ENCODE measurements around the gene LRMDA.

The LRMDA gene

DNA sequence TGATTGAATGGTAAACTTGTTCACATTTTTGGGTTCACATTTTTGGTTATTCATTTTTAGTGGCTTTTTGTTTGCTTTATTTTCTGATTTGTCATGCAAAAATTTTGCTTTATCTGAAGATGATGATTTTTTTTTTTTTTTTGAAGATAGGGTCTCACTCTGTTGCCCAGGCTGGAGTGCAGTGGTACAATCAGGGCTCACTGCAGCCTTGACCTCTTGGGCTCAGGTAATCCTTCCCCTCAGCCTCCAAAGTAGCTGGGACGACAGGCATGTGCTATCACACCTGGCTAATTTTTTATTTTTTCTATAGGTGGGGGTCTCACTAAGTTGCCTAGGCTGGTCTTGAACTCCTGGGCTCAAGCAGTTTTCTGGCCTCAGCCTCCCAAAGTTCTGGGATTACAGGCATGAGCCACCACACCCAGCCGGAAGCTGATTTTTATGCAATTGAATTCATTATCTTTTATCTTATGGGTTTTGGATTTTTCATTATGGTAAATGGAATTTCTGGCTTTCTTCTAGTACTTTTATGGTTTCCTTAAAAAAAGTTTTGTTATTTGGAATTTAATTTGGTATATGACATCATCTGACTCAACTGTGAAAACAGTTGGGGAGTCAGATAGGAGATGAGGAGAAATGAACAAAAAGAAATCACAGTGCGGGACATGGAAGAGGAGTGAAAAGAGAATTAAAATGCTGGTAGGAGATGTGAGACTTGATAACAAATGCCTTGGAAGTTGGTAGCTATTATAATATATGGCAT, 158.7 kb downstream of the LRMDA start:
- H3K4me3 ChIP-seq (ENCODE audit: low read depth, low read length) = no peak overlapping the region
- TF ChIP-seq, protein P1, sequence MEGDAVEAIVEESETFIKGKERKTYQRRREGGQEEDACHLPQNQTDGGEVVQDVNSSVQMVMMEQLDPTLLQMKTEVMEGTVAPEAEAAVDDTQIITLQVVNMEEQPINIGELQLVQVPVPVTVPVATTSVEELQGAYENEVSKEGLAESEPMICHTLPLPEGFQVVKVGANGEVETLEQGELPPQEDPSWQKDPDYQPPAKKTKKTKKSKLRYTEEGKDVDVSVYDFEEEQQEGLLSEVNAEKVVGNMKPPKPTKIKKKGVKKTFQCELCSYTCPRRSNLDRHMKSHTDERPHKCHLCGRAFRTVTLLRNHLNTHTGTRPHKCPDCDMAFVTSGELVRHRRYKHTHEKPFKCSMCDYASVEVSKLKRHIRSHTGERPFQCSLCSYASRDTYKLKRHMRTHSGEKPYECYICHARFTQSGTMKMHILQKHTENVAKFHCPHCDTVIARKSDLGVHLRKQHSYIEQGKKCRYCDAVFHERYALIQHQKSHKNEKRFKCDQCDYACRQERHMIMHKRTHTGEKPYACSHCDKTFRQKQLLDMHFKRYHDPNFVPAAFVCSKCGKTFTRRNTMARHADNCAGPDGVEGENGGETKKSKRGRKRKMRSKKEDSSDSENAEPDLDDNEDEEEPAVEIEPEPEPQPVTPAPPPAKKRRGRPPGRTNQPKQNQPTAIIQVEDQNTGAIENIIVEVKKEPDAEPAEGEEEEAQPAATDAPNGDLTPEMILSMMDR (IDR thresholded peaks at IDR 0.05; ENCODE audit: low read depth, low read length, missing control alignments) = no peak
- DNase-seq (ENCODE audit: low read depth) = no peak

DNA sequence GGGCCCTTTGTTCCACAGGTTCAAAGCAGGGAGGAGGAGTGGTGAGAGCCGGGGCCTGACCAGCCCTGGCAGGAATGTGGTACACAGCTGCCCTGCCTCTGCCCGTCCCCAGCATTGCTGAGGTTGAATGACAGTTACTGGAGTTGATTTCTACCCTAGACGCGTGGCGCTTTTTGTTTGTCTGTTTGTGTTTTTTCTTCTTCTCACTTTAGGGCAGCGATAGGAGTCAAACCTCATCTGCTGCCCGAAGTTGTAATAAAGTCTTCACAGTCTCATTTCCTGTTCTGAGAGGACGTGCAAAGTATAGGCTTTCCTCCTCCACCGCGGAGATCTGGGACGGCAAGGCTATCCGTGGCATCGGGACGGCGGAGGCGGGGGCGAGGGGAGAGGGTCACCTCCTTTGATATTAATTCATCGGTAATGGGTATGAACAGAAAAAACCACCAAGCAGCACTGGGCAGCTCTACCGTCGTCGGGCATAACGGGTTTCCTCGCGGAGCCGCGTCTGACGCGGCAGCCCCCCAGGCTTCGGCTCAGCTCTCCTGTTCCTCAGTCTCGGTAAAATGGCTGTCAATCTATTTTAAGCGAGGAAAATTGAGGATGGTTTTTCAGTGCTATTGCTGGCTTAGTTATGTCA, 160.8 kb downstream of the LRMDA start:
- no peak overlapping the region for H3K4me3 ChIP-seq (ENCODE audit: low read depth, low read length)
- DNase-seq (ENCODE audit: low read depth) = no peak
- TF ChIP-seq, protein P1 (IDR thresholded peaks at IDR 0.05; ENCODE audit: low read depth, low read length, missing control alignments) = no peak

DNA sequence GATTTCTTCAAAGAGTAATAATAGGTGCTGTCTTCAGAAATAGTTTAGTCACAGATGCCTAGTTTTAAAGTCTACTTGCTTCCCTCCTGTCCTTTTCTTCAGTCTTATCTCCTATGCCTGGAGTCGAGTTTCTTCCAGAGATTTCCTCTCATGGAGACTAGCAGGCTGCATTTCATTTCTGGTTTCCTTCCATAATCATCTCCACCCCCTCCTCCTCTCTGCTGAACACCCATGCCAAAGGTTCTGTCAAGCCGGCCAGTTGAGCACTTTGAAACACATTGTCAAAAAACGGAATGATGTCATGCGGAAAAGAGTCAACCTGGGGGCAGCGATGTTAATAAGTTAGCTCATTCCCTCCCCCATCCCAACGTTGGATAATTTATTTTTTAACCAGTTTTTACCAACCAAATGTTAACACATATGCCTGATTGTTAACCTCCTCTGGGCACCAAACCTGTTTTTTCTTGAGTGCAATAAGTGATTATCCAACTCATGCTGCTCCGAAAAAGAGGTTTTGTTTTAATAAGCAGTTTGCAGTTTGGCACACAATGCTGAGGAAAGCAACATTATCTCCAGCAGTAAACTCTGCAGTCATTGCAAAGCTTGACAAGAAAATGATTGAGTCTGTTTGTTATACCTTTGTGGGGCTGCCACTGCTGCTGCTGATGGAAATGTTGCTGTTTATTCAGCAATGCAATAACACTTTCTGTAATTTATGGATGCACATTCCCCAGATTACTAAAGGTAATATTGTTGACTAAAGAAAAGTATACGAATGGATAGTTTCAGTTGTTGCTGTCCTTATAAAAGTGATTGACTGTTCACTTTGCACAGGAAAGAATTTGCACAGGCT, 161.6 kb downstream of the LRMDA start:
- no peak for DNase-seq (ENCODE audit: low read depth)
- TF ChIP-seq, protein P1 (IDR thresholded peaks at IDR 0.05; ENCODE audit: low read depth, low read length, missing control alignments) = no peak
- no peak overlapping the region for H3K4me3 ChIP-seq (ENCODE audit: low read depth, low read length)

DNA sequence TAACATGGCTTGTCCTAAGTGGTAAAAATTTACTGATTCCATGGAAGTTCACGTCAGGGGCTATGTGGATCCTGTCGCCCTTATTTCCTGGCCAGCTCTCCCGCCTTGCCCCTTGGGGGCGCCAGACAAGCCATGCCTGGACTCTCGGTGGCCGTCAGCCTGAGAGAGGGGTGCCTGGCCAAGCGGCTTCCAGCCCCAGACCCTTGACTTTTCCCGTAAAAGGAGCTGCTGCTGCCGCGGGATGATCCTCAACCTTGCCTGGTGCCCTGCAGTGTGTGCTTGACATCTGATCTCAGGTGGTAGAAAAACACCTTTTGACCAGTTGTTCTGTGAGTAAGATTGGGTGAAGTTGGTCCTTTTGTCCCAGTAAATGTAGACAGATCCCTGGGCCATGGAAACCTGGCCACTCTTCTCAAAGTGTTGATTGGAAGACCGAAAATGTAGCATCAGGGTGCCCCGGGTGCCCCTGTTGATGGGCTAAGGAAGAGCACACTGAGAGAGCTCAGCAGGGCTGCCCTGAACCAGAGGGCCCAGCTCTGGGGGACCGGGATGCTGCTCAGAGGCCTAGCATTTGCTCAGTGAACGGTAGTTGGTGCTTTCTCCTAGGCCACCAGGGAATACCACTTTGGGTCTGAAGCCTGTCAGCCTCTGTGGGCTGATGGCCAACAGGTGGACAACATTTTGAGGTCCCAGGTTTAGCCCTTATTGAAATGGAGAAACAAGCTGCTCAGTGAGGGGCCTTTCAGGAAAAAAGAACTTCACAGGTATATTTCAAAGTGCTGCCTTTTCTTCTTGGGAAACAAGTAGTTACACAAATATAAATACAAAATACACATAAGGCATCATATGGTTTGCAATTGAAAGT, 162.5 kb downstream of the LRMDA start:
- TF ChIP-seq, protein P1 (IDR thresholded peaks at IDR 0.05; ENCODE audit: low read depth, low read length, missing control alignments) = peak; percentile 16
- H3K4me3 ChIP-seq (ENCODE audit: low read depth, low read length) = no peak overlapping the region
- DNase-seq (ENCODE audit: low read depth) = no peak

DNA sequence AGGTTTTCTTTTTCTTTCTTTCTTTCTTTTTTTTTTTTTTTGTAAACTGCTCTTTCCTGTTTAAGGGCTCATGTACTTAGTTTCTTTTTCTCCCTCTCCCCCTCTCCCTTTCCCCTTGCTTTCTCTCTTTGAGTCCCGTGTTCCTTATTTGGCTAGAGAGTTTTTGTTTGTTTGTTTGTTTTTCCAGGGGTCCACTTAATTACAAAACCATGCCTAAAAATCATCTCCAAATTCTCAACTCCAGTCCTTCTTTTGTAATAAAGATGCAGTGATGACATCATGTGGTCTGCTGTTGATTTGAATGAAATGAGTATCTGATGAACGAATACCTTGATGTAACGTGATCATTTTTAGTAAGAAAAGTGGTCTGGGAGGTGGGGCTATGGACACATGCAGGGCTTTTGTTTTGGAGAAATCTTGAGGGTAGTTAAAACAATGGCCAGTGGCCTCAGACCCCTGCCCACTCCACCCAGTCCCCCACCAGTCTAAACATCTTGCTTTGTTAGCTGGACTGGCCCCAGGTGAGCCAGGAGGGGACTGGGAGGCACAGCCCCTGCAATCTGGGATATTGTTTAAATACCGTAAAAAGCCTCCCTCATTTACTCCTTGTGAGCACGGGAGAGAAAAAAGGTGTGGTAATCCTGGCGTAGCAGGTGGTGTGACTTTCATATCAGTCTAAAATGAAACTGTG, 165.7 kb downstream of the LRMDA start:
- no peak overlapping the region for H3K4me3 ChIP-seq (ENCODE audit: low read depth, low read length)
- no peak for DNase-seq (ENCODE audit: low read depth)
- TF ChIP-seq, protein P1 (IDR thresholded peaks at IDR 0.05; ENCODE audit: low read depth, low read length, missing control alignments) = no peak
